KMS-11 (cell line): ENCODE data around the gene SAG.

Experiments used
- H2AFZ ChIP-seq: fragments of 200-600 bp; sonication (generic); 2 replicates; pipeline ENCODE4 v1.6.1; 2016; ENCODE audit warnings: antibody characterized with exemption, mixed run types, low read depth
- H3K27ac ChIP-seq: fragments of 200-600 bp; sonication (generic); 2 replicates; pipeline ENCODE4 v1.6.1; 2016; ENCODE audit warnings: mild to moderate bottlenecking, mixed run types
- H3K27me3 ChIP-seq: fragments of 200-600 bp; sonication (generic); 2 replicates; pipeline ENCODE4 v1.6.1; 2017; ENCODE audit warnings: mild to moderate bottlenecking, low read depth, mixed run types, moderate library complexity; ENCODE audit not compliant: insufficient read depth
- H3K36me3 ChIP-seq: fragments of 200-600 bp; sonication (generic); 2 replicates; pipeline ENCODE4 v1.6.1; 2017; ENCODE audit warnings: mild to moderate bottlenecking, mixed run types; ENCODE audit not compliant: insufficient read depth
- H3K4me1 ChIP-seq: fragments of 200-600 bp; sonication (generic); 2 replicates; pipeline ENCODE4 v1.6.1; 2016; ENCODE audit warnings: mild to moderate bottlenecking, low read depth, mixed run types; ENCODE audit not compliant: poor library complexity, severe bottlenecking
- H3K4me2 ChIP-seq: fragments of 200-600 bp; sonication (generic); 2 replicates; pipeline ENCODE4 v1.7.0; 2016; ENCODE audit warnings: mild to moderate bottlenecking, mixed run types
- H3K4me3 ChIP-seq: fragments of 200-600 bp; sonication (generic); IDR thresholded peaks from 2 replicates; pipeline ENCODE4 v1.6.1; 2017; ENCODE audit warnings: low read depth, low read length, mixed read lengths; ENCODE audit not compliant: insufficient read depth
- H3K79me2 ChIP-seq: fragments of 200-600 bp; sonication (generic); 2 replicates; pipeline ENCODE4 v1.6.1; 2016; ENCODE audit warnings: low read depth, mixed run types; ENCODE audit not compliant: insufficient read depth
- H3K9ac ChIP-seq: fragments of 200-600 bp; sonication (generic); 2 replicates; pipeline ENCODE4 v1.6.1; 2016; ENCODE audit warnings: mild to moderate bottlenecking, mixed run types
- H4K20me1 ChIP-seq: fragments of 200-600 bp; sonication (generic); 2 replicates; pipeline ENCODE4 v1.6.1; 2016; ENCODE audit warnings: mild to moderate bottlenecking, mixed run types; ENCODE audit not compliant: insufficient read depth
- CTCF ChIP-seq: fragments of 200-600 bp; sonication (generic); conservative IDR thresholded peaks from 2 replicates; pipeline ENCODE4 v1.6.1; 2017; ENCODE audit warnings: low read depth, mild to moderate bottlenecking, antibody characterized with exemption, low read length, moderate library complexity, mixed read lengths

The SAG gene

GRCh38 chr2:233280114-233280693, 27.4 kb upstream of the SAG start:
- TF ChIP-seq CTCF = no peak
- H3K4me2 ChIP-seq = no peak overlapping the region
- no peak overlapping the region for H3K9ac ChIP-seq
- H3K4me3 ChIP-seq = no peak overlapping the region
- H4K20me1 ChIP-seq = no peaks in the 10 kb centered on the region
- no peaks in the 10 kb centered on the region for H3K79me2 ChIP-seq
- H3K27ac ChIP-seq = no peak overlapping the region
- no peak overlapping the region for H2AFZ ChIP-seq
- H3K36me3 ChIP-seq = peaks cover 5% of the 10 kb centered on the region; the same call in 1 of the 2 replicates
- H3K27me3 ChIP-seq = no peaks in the 10 kb centered on the region
- no peaks in the 10 kb centered on the region for H3K4me1 ChIP-seq

GRCh38 chr2:233281553-233281952, 26.1 kb upstream of the SAG start:
- peaks cover 5% of the 10 kb centered on the region; the same call in 1 of the 2 replicates for H3K36me3 ChIP-seq
- no peaks in the 10 kb centered on the region for H4K20me1 ChIP-seq
- TF ChIP-seq CTCF = no peak
- H3K27me3 ChIP-seq = no peaks in the 10 kb centered on the region
- no peaks in the 10 kb centered on the region for H3K4me1 ChIP-seq
- no peak overlapping the region for H3K9ac ChIP-seq
- no peaks in the 10 kb centered on the region for H3K79me2 ChIP-seq
- H3K4me3 ChIP-seq = no peak overlapping the region
- no peak overlapping the region for H2AFZ ChIP-seq
- no peak overlapping the region for H3K4me2 ChIP-seq
- H3K27ac ChIP-seq = no peak overlapping the region

GRCh38 chr2:233281992-233282603, 25.5 kb upstream of the SAG start:
- Histone ChIP-seq H3K79me2 (no peaks in the 10 kb centered on the region), H3K36me3 (peaks cover 5% of the 10 kb centered on the region; the same call in 1 of the 2 replicates), H2AFZ (no peak overlapping the region), H3K4me3 (no peak overlapping the region), H3K9ac (no peak overlapping the region), H3K27ac (no peak overlapping the region), H3K4me2 (no peak overlapping the region), H3K4me1 (no peaks in the 10 kb centered on the region), H3K27me3 (no peaks in the 10 kb centered on the region), H4K20me1 (no peaks in the 10 kb centered on the region)
- no peak for TF ChIP-seq CTCF

DNA sequence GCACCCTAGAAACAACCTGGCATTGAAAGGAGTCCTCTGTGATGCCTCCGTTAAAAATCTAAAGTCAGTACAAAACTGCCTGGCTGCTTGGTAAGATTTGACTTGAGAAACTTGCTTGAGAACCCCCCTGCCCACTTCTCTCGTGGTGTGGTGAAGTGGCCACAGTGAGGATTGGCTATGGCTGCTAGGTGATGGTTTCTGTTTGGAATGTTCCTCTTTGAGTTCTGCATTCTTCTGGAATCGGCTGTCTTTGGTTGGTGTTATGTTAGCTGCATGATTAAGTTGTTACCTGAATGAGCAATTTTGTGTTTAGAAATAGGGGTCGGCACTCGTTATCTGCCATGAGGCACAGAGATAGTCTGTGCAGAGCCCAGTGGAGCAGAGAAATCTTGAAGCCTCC, 21.7 kb upstream of the SAG start:
- no peak overlapping the region for H2AFZ ChIP-seq
- H3K79me2 ChIP-seq = no peaks in the 10 kb centered on the region
- H3K27ac ChIP-seq = no peak overlapping the region
- no peak overlapping the region for H3K9ac ChIP-seq
- no peaks in the 10 kb centered on the region for H3K27me3 ChIP-seq
- H4K20me1 ChIP-seq = no peaks in the 10 kb centered on the region
- H3K4me3 ChIP-seq = no peak overlapping the region
- H3K4me1 ChIP-seq = no peaks in the 10 kb centered on the region
- peaks cover 3% of the 10 kb centered on the region; the same call in 1 of the 2 replicates for H3K36me3 ChIP-seq
- TF ChIP-seq CTCF = no peak
- H3K4me2 ChIP-seq = no peak overlapping the region
